NCI-H1930 (cell line): Measurements from ENCODE around the gene SLC4A2.
A peak's percentile ranks its signal among the peaks of the same experiment; 100 is the strongest.

ENCODE experiments used
- DNase-seq, 2 experiments: peaks; one replicate each; lab custom pipeline; 2025; lab: John Stamatoyannopoulos, UW

The SLC4A2 gene

GRCh38 chr7:151045967-151046366 is 13.4 kb upstream of the SLC4A2 start:
- no peak for DNase-seq

GRCh38 chr7:151046603-151047573 is 12.5 kb upstream of the SLC4A2 start:
- no peak for DNase-seq

- no peak for DNase-seq
These were observed 11.2 kb upstream of the SLC4A2 start, which contains the start of gene ASIC3 for GRCh38 chr7:151047976-151048815. ASIC3 (plus strand) TSS chr7:151048531; CDS start chr7:151048886, 355 bp downstream.

GRCh38 chr7:151048911-151049463 is 10.4 kb upstream of the SLC4A2 start:
- no peak for DNase-seq

GRCh38 chr7:151051108-151051507 is 8.3 kb upstream of the SLC4A2 start:
- DNase-seq = no peak

GRCh38 chr7:151053096-151053495 is 6.3 kb upstream of the SLC4A2 start:
- DNase-seq = no peak

- no peak for DNase-seq
These were observed 5.6 kb upstream of the SLC4A2 start for GRCh38 chr7:151053751-151054150.

GRCh38 chr7:151056283-151056665 is 3.1 kb upstream of the SLC4A2 start:
- DNase-seq = peak in 1 of 2 experiments; percentile 18

- no peak for DNase-seq
These were observed 2.5 kb upstream of the SLC4A2 start for GRCh38 chr7:151056666-151057505.

GRCh38 chr7:151057506-151057988 is 1.8 kb upstream of the SLC4A2 start, which contains the start of gene CDK5:
CDK5 (minus strand) TSS chr7:151057897; CDS start chr7:151057848, 49 bp downstream.
- DNase-seq = peak; percentile 69 to 70

- peak; percentile 100 for DNase-seq
These were observed 1.2 kb upstream of the SLC4A2 start for GRCh38 chr7:151057989-151058780.

GRCh38 chr7:151058781-151059366 is 515 bp upstream of the SLC4A2 start:
- no peak for DNase-seq

GRCh38 chr7:151060113-151060415 is 675 bp downstream of the SLC4A2 start:
- no peak for DNase-seq

GRCh38 chr7:151060416-151061212 is 1.2 kb downstream of the SLC4A2 start:
- no peak for DNase-seq

- no peak for DNase-seq
These were observed 2.1 kb downstream of the SLC4A2 start for GRCh38 chr7:151061213-151062110.

- DNase-seq = no peak
These were observed 2.7 kb downstream of the SLC4A2 start for GRCh38 chr7:151062111-151062398.

GRCh38 chr7:151062399-151063211 is 3.2 kb downstream of the SLC4A2 start:
- no peak for DNase-seq

- no peak for DNase-seq
These were observed 3.8 kb downstream of the SLC4A2 start for GRCh38 chr7:151063212-151063561.
